GM12878 (cell line): ENCODE results near the gene PPOX.

ENCODE experiments used
- TF ChIP-seq, protein P1 (sequence below), 3 experiments: IDR thresholded peaks in 2 of 3; conservative IDR thresholded peaks in 1 of 3; 2 replicates each; pipeline ENCODE4 v1.5.1; 2011; ENCODE audit warnings: low read depth in 3 of 3, low read length in 3 of 3, mild to moderate bottlenecking in 3 of 3, control low read depth in 2 of 3, moderate library complexity in 2 of 3, inconsistent platforms in 1 of 3, mixed read lengths in 1 of 3; ENCODE audit not compliant: control insufficient read depth in 2 of 3, insufficient read depth in 1 of 3; ENCODE audit errors: extremely low read depth in 1 of 3
- TF ChIP-seq, protein P2 (sequence below): fragments of 450-650 bp; formaldehyde crosslinking; IDR thresholded peaks from 2 replicates; pipeline ENCODE4 v1.4.0; 2022; ENCODE audit warnings: mild to moderate bottlenecking, moderate library complexity

DNA sequence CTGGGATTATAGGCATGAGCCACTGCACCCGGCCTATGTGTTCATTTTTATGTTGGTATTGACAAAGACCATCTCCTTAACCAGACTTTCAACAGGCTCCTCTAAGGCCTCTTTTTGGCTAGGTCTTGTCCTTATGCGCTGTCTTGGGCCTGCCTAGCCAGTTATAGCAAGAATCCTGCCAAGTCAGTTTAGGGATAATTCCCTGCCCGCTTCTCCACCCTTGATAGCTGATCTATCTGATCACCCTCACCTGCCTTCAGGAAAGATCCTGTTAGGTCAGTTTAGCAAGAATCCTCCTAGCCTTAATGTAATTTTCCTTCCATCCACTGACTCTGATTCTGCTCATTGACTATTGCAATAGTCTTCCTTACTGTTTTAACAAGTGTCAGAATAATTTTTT lies 13.5 kb downstream of the PPOX start:
- TF ChIP-seq, protein P1, sequence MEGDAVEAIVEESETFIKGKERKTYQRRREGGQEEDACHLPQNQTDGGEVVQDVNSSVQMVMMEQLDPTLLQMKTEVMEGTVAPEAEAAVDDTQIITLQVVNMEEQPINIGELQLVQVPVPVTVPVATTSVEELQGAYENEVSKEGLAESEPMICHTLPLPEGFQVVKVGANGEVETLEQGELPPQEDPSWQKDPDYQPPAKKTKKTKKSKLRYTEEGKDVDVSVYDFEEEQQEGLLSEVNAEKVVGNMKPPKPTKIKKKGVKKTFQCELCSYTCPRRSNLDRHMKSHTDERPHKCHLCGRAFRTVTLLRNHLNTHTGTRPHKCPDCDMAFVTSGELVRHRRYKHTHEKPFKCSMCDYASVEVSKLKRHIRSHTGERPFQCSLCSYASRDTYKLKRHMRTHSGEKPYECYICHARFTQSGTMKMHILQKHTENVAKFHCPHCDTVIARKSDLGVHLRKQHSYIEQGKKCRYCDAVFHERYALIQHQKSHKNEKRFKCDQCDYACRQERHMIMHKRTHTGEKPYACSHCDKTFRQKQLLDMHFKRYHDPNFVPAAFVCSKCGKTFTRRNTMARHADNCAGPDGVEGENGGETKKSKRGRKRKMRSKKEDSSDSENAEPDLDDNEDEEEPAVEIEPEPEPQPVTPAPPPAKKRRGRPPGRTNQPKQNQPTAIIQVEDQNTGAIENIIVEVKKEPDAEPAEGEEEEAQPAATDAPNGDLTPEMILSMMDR (IDR thresholded peaks at IDR 0.05 in 2 of 3, conservative IDR thresholded peaks at IDR 0.05 in 1 of 3; ENCODE audit: control insufficient read depth in 2 of 3, extremely low read depth in 1 of 3, insufficient read depth in 1 of 3, low read depth in 3 of 3, low read length in 3 of 3) = no peak
- TF ChIP-seq, protein P2, sequence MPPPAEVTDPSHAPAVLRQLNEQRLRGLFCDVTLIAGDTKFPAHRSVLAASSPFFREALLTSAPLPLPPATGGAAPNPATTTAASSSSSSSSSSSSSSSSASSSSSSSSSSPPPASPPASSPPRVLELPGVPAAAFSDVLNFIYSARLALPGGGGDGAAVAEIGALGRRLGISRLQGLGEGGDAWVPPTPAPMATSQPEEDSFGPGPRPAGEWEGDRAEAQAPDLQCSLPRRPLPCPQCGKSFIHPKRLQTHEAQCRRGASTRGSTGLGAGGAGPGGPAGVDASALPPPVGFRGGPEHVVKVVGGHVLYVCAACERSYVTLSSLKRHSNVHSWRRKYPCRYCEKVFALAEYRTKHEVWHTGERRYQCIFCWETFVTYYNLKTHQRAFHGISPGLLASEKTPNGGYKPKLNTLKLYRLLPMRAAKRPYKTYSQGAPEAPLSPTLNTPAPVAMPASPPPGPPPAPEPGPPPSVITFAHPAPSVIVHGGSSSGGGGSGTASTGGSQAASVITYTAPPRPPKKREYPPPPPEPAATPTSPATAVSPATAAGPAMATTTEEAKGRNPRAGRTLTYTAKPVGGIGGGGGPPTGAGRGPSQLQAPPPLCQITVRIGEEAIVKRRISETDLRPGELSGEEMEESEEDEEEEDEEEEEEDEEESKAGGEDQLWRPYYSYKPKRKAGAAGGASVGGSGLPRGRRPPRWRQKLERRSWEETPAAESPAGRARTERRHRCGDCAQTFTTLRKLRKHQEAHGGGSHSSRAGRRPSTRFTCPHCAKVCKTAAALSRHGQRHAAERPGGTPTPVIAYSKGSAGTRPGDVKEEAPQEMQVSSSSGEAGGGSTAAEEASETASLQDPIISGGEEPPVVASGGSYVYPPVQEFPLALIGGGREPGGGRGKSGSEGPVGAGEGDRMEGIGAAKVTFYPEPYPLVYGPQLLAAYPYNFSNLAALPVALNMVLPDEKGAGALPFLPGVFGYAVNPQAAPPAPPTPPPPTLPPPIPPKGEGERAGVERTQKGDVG (CRISPR knock-in tag) = no peak
